ENCODE data around the gene CDHR3.

The CDHR3 gene

GRCh38 chr7:106045586-106045985 is 82.5 kb downstream of the CDHR3 start:
- no peak overlapping the region for H2AFZ ChIP-seq (ENCODE audit: low read depth)
- peaks cover 7% of the 10 kb centered on the region for H3K4me1 ChIP-seq (ENCODE audit: low read depth, poor library complexity, severe bottlenecking)
- no peaks in the 10 kb centered on the region for H3K36me3 ChIP-seq (ENCODE audit: insufficient read depth)
- no peaks in the 10 kb centered on the region for H3K79me2 ChIP-seq (ENCODE audit: insufficient read depth, low read depth)
- H4K20me1 ChIP-seq (ENCODE audit: insufficient read depth) = no peaks in the 10 kb centered on the region
- no peak for TF ChIP-seq CTCF (conservative IDR thresholded peaks at IDR 0.05; ENCODE audit: low read depth, low read length)
- no peak overlapping the region for H3K4me2 ChIP-seq
- H3K4me3 ChIP-seq (IDR thresholded peaks at IDR 0.05; ENCODE audit: insufficient read depth, low read depth, low read length) = no peak overlapping the region
- no peak overlapping the region for H3K27ac ChIP-seq
- H3K9ac ChIP-seq = no peak overlapping the region
- H3K27me3 ChIP-seq (ENCODE audit: insufficient read depth, low read depth) = no peaks in the 10 kb centered on the region

GRCh38 chr7:106047184-106047583 is 84.1 kb downstream of the CDHR3 start:
- Histone ChIP-seq H3K4me3 (IDR thresholded peaks at IDR 0.05; ENCODE audit: insufficient read depth, low read depth, low read length) (no peak overlapping the region), H3K36me3 (ENCODE audit: insufficient read depth) (no peaks in the 10 kb centered on the region), H4K20me1 (ENCODE audit: insufficient read depth) (no peaks in the 10 kb centered on the region), H3K27me3 (ENCODE audit: insufficient read depth, low read depth) (no peaks in the 10 kb centered on the region), H3K27ac (no peak overlapping the region), H2AFZ (ENCODE audit: low read depth) (no peak overlapping the region), H3K9ac (no peak overlapping the region), H3K4me2 (no peak overlapping the region), H3K4me1 (ENCODE audit: low read depth, poor library complexity, severe bottlenecking) (peaks cover 5% of the 10 kb centered on the region), H3K79me2 (ENCODE audit: insufficient read depth, low read depth) (no peaks in the 10 kb centered on the region)
- TF ChIP-seq CTCF (conservative IDR thresholded peaks at IDR 0.05; ENCODE audit: low read depth, low read length) = no peak

- Histone ChIP-seq H3K27ac (no peak overlapping the region), H4K20me1 (ENCODE audit: insufficient read depth) (no peaks in the 10 kb centered on the region), H3K9ac (no peak overlapping the region), H3K4me2 (no peak overlapping the region), H3K27me3 (ENCODE audit: insufficient read depth, low read depth) (no peaks in the 10 kb centered on the region), H3K4me1 (ENCODE audit: low read depth, poor library complexity, severe bottlenecking) (no peaks in the 10 kb centered on the region), H3K79me2 (ENCODE audit: insufficient read depth, low read depth) (no peaks in the 10 kb centered on the region), H3K36me3 (ENCODE audit: insufficient read depth) (no peaks in the 10 kb centered on the region), H2AFZ (ENCODE audit: low read depth) (no peak overlapping the region), H3K4me3 (IDR thresholded peaks at IDR 0.05; ENCODE audit: insufficient read depth, low read depth, low read length) (no peak overlapping the region)
- TF ChIP-seq CTCF (conservative IDR thresholded peaks at IDR 0.05; ENCODE audit: low read depth, low read length) = no peak
Observed at GRCh38 chr7:106047818-106048705, 85.0 kb downstream of the CDHR3 start.

GRCh38 chr7:106048706-106049020 is 85.6 kb downstream of the CDHR3 start:
- no peak overlapping the region for H3K4me2 ChIP-seq

More at GRCh38 chr7:106048706-106049020, 85.6 kb downstream of the CDHR3 start:
- Histone ChIP-seq H3K27ac (no peak overlapping the region), H3K4me1 (ENCODE audit: low read depth, poor library complexity, severe bottlenecking) (no peaks in the 10 kb centered on the region), H3K9ac (no peak overlapping the region), H3K27me3 (ENCODE audit: insufficient read depth, low read depth) (no peaks in the 10 kb centered on the region), H4K20me1 (ENCODE audit: insufficient read depth) (no peaks in the 10 kb centered on the region), H2AFZ (ENCODE audit: low read depth) (no peak overlapping the region), H3K36me3 (ENCODE audit: insufficient read depth) (no peaks in the 10 kb centered on the region), H3K4me3 (IDR thresholded peaks at IDR 0.05; ENCODE audit: insufficient read depth, low read depth, low read length) (no peak overlapping the region), H3K79me2 (ENCODE audit: insufficient read depth, low read depth) (no peaks in the 10 kb centered on the region)
- no peak for TF ChIP-seq CTCF (conservative IDR thresholded peaks at IDR 0.05; ENCODE audit: low read depth, low read length)
